Measurements from ENCODE around the gene CLPTM1. TPM values are rescaled to one million over a fixed set of nuclear protein-coding genes. Genes with fewer than 3 reads are reported as not detected.
"Not testable (repeated sequence)": the region's sequence is repeated elsewhere in the genome, so short reads cannot be mapped to it uniquely, and the experiment has no call there.

CLPTM1 gene
- total RNA-seq, 2 experiments from 2014 or later, result 63.8 to 65.3 TPM

DNA sequence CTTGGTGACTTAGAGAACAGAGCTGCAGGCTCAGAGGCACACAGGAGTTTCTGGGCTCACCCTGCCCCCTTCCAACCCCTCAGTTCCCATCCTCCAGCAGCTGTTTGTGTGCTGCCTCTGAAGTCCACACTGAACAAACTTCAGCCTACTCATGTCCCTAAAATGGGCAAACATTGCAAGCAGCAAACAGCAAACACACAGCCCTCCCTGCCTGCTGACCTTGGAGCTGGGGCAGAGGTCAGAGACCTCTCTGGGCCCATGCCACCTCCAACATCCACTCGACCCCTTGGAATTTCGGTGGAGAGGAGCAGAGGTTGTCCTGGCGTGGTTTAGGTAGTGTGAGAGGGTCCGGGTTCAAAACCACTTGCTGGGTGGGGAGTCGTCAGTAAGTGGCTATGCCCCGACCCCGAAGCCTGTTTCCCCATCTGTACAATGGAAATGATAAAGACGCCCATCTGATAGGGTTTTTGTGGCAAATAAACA, 30.9 kb upstream of the CLPTM1 start:
- Mint-ChIP-seq H3K27ac (no peak overlapping the region), H3K36me3 (no peaks in the 10 kb centered on the region), H3K4me3 (no peak overlapping the region), H3K27me3 (peaks cover 27% of the 10 kb centered on the region), H3K9me3 (no peaks in the 10 kb centered on the region), H3K4me1 (peaks cover 3% of the 10 kb centered on the region)
- POLR2A ChIA-PET, result no interaction called here
- DNase-seq, result no peak
- ATAC-seq (ENCODE audit: low read depth), result no peak

- no peaks in the 10 kb centered on the region for H3K9me3 Mint-ChIP-seq
- no peak for ATAC-seq (ENCODE audit: low read depth)
- H3K27me3 Mint-ChIP-seq, result peaks cover 27% of the 10 kb centered on the region
- no peaks in the 10 kb centered on the region for H3K36me3 Mint-ChIP-seq
- DNase-seq, result no peak
- no peak overlapping the region for H3K27ac Mint-ChIP-seq
- POLR2A ChIA-PET, result no interaction called here
- H3K4me3 Mint-ChIP-seq, result no peak overlapping the region
- peaks cover 3% of the 10 kb centered on the region for H3K4me1 Mint-ChIP-seq
These were observed 29.9 kb upstream of the CLPTM1 start for GRCh38 chr19:44925114-44925891.

GRCh38 chr19:44926245-44927077, 28.7 kb upstream of the CLPTM1 start:
- Mint-ChIP-seq H3K4me3 (peak overlapping the region; percentile 20), H3K27ac (peak overlapping the region; percentile 32), H3K27me3 (peaks cover 27% of the 10 kb centered on the region)
- H3K9me3 Mint-ChIP-seq, H3K4me1 Mint-ChIP-seq, DNase-seq, H3K36me3 Mint-ChIP-seq, POLR2A ChIA-PET: not testable (repeated sequence)
- peak; percentile 40 for ATAC-seq (ENCODE audit: low read depth)

- Mint-ChIP-seq H3K4me3 (no peak overlapping the region), H3K36me3 (no peaks in the 10 kb centered on the region), H3K9me3 (no peaks in the 10 kb centered on the region), H3K4me1 (peaks cover 3% of the 10 kb centered on the region), H3K27me3 (peaks cover 27% of the 10 kb centered on the region), H3K27ac (no peak overlapping the region)
- ATAC-seq (ENCODE audit: low read depth), result no peak
- POLR2A ChIA-PET, result no interaction called here
- DNase-seq, result no peak
These were observed 27.4 kb upstream of the CLPTM1 start for GRCh38 chr19:44927746-44928145.

DNA sequence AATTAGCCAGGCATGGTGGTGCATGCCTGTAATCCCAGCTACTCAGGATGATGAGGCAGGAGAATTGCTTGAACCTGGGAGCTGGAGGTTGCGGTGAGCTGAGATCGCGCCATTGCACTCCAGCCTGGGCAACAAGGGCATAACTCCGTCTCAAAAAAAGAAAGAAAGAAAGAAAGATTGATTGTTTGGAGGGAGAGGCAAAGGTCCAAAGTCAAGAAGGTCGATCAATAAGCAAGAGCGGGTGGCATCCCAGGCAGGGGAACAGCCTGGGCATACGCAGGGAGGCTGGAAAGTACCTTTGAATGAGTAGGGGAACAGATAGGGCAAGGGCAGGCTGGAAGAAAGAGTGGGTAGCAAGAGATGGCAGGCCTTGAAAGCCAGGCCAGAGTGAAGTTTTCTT, 25.1 kb upstream of the CLPTM1 start:
- Mint-ChIP-seq H3K4me3 (no peak overlapping the region), H3K36me3 (no peaks in the 10 kb centered on the region), H3K27me3 (peaks cover 18% of the 10 kb centered on the region), H3K9me3 (no peaks in the 10 kb centered on the region), H3K27ac (no peak overlapping the region), H3K4me1 (peaks cover 3% of the 10 kb centered on the region)
- DNase-seq (no peak), ATAC-seq (ENCODE audit: low read depth) (no peak)
- POLR2A ChIA-PET, result no interaction called here

- H3K27ac Mint-ChIP-seq, result no peak overlapping the region
- peaks cover 5% of the 10 kb centered on the region for H3K27me3 Mint-ChIP-seq
- no peak overlapping the region for H3K4me3 Mint-ChIP-seq
- no peaks in the 10 kb centered on the region for H3K9me3 Mint-ChIP-seq
- no peaks in the 10 kb centered on the region for H3K36me3 Mint-ChIP-seq
- H3K4me1 Mint-ChIP-seq, result peaks cover 3% of the 10 kb centered on the region
- DNase-seq (no peak), ATAC-seq (ENCODE audit: low read depth) (no peak)
- POLR2A ChIA-PET, result no interaction called here
These were observed 23.6 kb upstream of the CLPTM1 start for GRCh38 chr19:44931541-44931940.

DNA sequence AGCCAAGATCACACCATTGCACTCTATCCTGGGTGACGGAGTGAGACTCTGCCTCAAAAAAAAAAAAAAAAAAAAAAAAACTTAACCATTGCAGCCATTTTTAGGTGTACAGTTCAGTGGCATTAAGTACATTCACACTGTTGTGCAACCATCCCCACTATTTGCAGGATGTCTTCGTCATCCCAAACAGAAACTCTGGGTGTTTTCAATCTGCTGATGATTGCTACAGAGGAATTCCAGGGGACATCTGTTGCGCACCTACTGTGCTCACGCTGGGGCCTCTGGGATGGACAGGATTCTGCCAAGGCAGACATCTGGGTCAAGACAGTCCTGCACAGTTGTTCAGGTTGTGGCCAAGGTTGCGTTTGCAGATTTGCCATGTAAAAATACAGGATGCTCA, 15.5 kb upstream of the CLPTM1 start:
- Mint-ChIP-seq H3K36me3 (no peaks in the 10 kb centered on the region), H3K4me1 (no peaks in the 10 kb centered on the region), H3K27ac (no peak overlapping the region), H3K9me3 (no peaks in the 10 kb centered on the region), H3K27me3 (no peaks in the 10 kb centered on the region), H3K4me3 (no peak overlapping the region)
- DNase-seq (no peak), ATAC-seq (ENCODE audit: low read depth) (no peak)
- POLR2A ChIA-PET, result no interaction called here

DNA sequence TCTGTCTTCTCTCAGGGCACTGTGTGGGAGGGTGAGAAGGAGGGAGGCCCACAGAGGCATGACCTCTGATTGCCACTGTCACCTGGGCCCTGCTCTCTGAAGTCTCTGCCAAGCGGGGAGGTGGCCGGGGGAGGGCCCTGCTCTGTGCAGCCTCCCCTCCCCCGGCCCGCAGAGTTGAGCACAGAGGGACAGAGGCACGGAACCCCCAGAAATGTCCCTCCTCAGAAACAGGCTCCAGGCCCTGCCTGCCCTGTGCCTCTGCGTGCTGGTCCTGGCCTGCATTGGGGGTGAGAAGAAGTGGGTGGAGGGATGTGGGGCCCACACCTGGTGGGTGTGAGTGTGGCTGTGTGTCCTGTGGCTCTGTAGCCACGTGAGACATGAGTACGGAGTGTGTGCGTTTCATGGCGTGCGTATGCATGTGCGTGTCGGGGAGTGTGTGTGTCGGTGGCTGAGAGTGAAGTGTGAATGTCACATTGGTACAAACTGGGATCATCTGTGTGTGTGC, 13.1 kb upstream of the CLPTM1 start, which contains the start of gene APOC4:
APOC4 (plus strand) TSS at position 171 of the 505 bp plus-strand sequence; CDS start at position 212, 41 bp downstream.
- no peak for DNase-seq
- Mint-ChIP-seq H3K9me3 (no peaks in the 10 kb centered on the region), H3K4me3 (no peak within 1 kb of the TSS), H3K4me1 (no peaks in the 10 kb centered on the region), H3K36me3 (no peaks in the 10 kb centered on the region), H3K27me3 (no peaks in the 10 kb centered on the region), H3K27ac (no peak within 1 kb of the TSS)
- POLR2A ChIA-PET, result no interaction called here
- no peak for ATAC-seq (ENCODE audit: low read depth)

- H3K27me3 Mint-ChIP-seq, result no peaks in the 10 kb centered on the region
- H3K4me1 Mint-ChIP-seq, result no peaks in the 10 kb centered on the region
- H3K4me3 Mint-ChIP-seq, result no peak overlapping the region
- H3K36me3 Mint-ChIP-seq, result no peaks in the 10 kb centered on the region
- DNase-seq (no peak), ATAC-seq (ENCODE audit: low read depth) (no peak)
- POLR2A ChIA-PET, result no interaction called here
- no peaks in the 10 kb centered on the region for H3K9me3 Mint-ChIP-seq
- no peak overlapping the region for H3K27ac Mint-ChIP-seq
These were observed 11.4 kb upstream of the CLPTM1 start for GRCh38 chr19:44943801-44944249.

- Mint-ChIP-seq H3K4me1 (peaks cover 2% of the 10 kb centered on the region), H3K27ac (no peak overlapping the region), H3K4me3 (no peak overlapping the region), H3K36me3 (no peaks in the 10 kb centered on the region), H3K9me3 (no peaks in the 10 kb centered on the region), H3K27me3 (no peaks in the 10 kb centered on the region)
- DNase-seq (no peak), ATAC-seq (ENCODE audit: low read depth) (no peak)
- POLR2A ChIA-PET, result no interaction called here
These were observed 8.1 kb upstream of the CLPTM1 start for GRCh38 chr19:44947041-44947581.

GRCh38 chr19:44948237-44948636, 6.9 kb upstream of the CLPTM1 start:
- ATAC-seq (ENCODE audit: low read depth), result no peak
- no peaks in the 10 kb centered on the region for H3K9me3 Mint-ChIP-seq
- POLR2A ChIA-PET, result no interaction called here
- no peak overlapping the region for H3K27ac Mint-ChIP-seq
- H3K4me1 Mint-ChIP-seq, result peaks cover 2% of the 10 kb centered on the region
- H3K36me3 Mint-ChIP-seq, result no peaks in the 10 kb centered on the region
- no peak overlapping the region for H3K4me3 Mint-ChIP-seq
- no peaks in the 10 kb centered on the region for H3K27me3 Mint-ChIP-seq
- DNase-seq, result no peak

- no peak overlapping the region for H3K4me3 Mint-ChIP-seq
- no peak for ATAC-seq (ENCODE audit: low read depth)
- no peaks in the 10 kb centered on the region for H3K9me3 Mint-ChIP-seq
- peaks cover 7% of the 10 kb centered on the region for H3K4me1 Mint-ChIP-seq
- no peak for DNase-seq
- POLR2A ChIA-PET, result no interaction called here
- no peaks in the 10 kb centered on the region for H3K36me3 Mint-ChIP-seq
- no peak overlapping the region for H3K27ac Mint-ChIP-seq
- H3K27me3 Mint-ChIP-seq, result no peaks in the 10 kb centered on the region
These were observed 6.3 kb upstream of the CLPTM1 start for GRCh38 chr19:44948763-44949374.

DNA sequence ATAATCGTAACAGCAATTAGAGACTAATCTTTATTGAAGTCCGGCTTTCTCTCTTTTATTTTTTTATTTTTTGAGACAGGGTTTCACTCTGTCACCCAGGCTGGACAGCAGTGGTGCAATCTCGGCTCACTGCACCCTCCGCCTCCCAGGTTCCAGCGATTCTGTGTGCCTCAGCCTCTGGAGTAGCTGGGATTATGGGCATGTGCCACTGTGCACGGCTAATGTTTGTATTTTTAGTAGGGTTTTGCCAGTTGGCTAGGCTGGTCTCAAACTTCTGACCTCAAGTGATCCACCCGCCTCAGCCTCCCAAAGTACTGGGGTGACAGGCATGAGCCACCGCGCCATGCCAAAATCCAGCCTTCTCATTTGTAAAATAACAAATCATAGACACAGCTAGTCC, 5.6 kb upstream of the CLPTM1 start:
- POLR2A ChIA-PET, result no interaction called here
- ATAC-seq (ENCODE audit: low read depth), result no peak
- no peak for DNase-seq
- Mint-ChIP-seq H3K36me3 (no peaks in the 10 kb centered on the region), H3K27me3 (no peaks in the 10 kb centered on the region), H3K4me1 (peaks cover 7% of the 10 kb centered on the region), H3K4me3 (no peak overlapping the region), H3K27ac (no peak overlapping the region), H3K9me3 (no peaks in the 10 kb centered on the region)

Data from activated naive CD8-positive, alpha-beta T cell treated with anti-CD3 and anti-CD28 coated beads, Interleukin-2, amount 10 ng/mL, durations not matched to agents 7 days and 5 days (primary cell).